Measurements from ENCODE around the gene ACACB.
A peak's percentile ranks its signal among the peaks of the same experiment; 100 is the strongest.

Gene ACACB

DNA sequence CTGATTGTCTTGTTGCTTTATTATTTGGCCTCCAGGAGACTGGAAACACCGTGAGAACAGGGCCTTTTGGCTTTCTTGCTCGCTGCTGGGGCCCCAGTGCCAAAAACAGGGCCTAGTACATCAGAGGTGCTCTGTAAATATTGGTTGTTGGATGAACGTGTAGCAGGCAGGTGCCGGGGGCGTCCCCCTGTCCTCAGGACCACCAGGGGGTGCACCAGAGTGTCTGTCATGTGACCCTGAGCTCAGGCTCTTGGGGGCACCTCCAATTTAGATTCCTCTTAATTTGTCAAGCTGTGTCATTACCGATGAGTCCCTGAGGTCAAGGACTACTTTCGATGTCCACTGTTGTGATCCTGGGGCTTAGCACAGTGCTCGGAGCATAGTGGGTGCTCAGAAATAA, 87.1 kb downstream of the ACACB start:
- H2AFZ ChIP-seq (ENCODE audit: low read depth, low read length) = no peak overlapping the region
- H3K79me2 ChIP-seq (ENCODE audit: insufficient read depth, low read length) = no peaks in the 10 kb centered on the region
- no peak overlapping the region for H3K4me2 ChIP-seq (ENCODE audit: insufficient read depth, low read length)
- TF ChIP-seq, protein P1, sequence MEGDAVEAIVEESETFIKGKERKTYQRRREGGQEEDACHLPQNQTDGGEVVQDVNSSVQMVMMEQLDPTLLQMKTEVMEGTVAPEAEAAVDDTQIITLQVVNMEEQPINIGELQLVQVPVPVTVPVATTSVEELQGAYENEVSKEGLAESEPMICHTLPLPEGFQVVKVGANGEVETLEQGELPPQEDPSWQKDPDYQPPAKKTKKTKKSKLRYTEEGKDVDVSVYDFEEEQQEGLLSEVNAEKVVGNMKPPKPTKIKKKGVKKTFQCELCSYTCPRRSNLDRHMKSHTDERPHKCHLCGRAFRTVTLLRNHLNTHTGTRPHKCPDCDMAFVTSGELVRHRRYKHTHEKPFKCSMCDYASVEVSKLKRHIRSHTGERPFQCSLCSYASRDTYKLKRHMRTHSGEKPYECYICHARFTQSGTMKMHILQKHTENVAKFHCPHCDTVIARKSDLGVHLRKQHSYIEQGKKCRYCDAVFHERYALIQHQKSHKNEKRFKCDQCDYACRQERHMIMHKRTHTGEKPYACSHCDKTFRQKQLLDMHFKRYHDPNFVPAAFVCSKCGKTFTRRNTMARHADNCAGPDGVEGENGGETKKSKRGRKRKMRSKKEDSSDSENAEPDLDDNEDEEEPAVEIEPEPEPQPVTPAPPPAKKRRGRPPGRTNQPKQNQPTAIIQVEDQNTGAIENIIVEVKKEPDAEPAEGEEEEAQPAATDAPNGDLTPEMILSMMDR (IDR thresholded peaks at IDR 0.05; ENCODE audit: borderline replicate concordance, extremely low read depth, low read length, poor library complexity, severe bottlenecking) = peak; percentile 4
- TF ChIP-seq EZH2 (IDR thresholded peaks at IDR 0.05; ENCODE audit: borderline replicate concordance, low read depth, low read length, severe bottlenecking) = no peak
- no peaks in the 10 kb centered on the region for H4K20me1 ChIP-seq (ENCODE audit: insufficient read depth, low read length)
- no peaks in the 10 kb centered on the region for H3K9me3 ChIP-seq (ENCODE audit: insufficient read depth, low read length, severe bottlenecking)
- H3K4me3 ChIP-seq (ENCODE audit: low read depth in 1 of 2, low read length in 2 of 2) = no peak overlapping the region
- no peak overlapping the region for H3K27ac ChIP-seq (ENCODE audit: low read length)
- H3K9ac ChIP-seq (ENCODE audit: low read depth, low read length) = no peak overlapping the region
- H3K27me3 ChIP-seq (ENCODE audit: insufficient read depth, low read length, poor library complexity) = no peaks in the 10 kb centered on the region
- no peaks in the 10 kb centered on the region for H3K36me3 ChIP-seq (ENCODE audit: insufficient read depth, low read length)
- DNase-seq (no peak), ATAC-seq (ENCODE audit: insufficient read depth, low read depth) (no peak)
- no peaks in the 10 kb centered on the region for H3K4me1 ChIP-seq (ENCODE audit: insufficient read depth, low read length)

DNA sequence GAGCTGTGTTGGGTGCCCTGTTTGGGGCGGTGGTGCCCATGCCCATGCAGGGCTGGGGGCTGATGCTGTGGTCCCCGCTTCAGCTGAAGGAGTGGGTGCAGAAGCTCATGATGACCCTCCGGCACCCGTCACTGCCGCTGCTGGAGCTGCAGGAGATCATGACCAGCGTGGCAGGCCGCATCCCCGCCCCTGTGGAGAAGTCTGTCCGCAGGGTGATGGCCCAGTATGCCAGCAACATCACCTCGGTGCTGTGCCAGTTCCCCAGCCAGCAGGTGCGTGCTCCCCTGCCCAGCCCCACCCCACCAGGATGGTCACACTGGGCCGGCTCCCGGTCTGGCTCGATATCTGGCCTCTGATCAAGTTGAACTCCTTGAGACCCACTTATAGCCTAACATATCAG, 92.7 kb downstream of the ACACB start:
- TF ChIP-seq EZH2 (IDR thresholded peaks at IDR 0.05; ENCODE audit: borderline replicate concordance, low read depth, low read length, severe bottlenecking) = no peak
- TF ChIP-seq, protein P1 (IDR thresholded peaks at IDR 0.05; ENCODE audit: borderline replicate concordance, extremely low read depth, low read length, poor library complexity, severe bottlenecking) = no peak
- Histone ChIP-seq H3K36me3 (ENCODE audit: insufficient read depth, low read length) (no peaks in the 10 kb centered on the region), H3K9me3 (ENCODE audit: insufficient read depth, low read length, severe bottlenecking) (no peaks in the 10 kb centered on the region), H3K4me1 (ENCODE audit: insufficient read depth, low read length) (no peaks in the 10 kb centered on the region), H2AFZ (ENCODE audit: low read depth, low read length) (no peak overlapping the region), H3K79me2 (ENCODE audit: insufficient read depth, low read length) (no peaks in the 10 kb centered on the region), H3K4me3 (ENCODE audit: low read depth in 1 of 2, low read length in 2 of 2) (no peak overlapping the region), H3K9ac (ENCODE audit: low read depth, low read length) (no peak overlapping the region), H3K27ac (ENCODE audit: low read length) (no peak overlapping the region), H3K4me2 (ENCODE audit: insufficient read depth, low read length) (no peak overlapping the region), H3K27me3 (ENCODE audit: insufficient read depth, low read length, poor library complexity) (no peaks in the 10 kb centered on the region), H4K20me1 (ENCODE audit: insufficient read depth, low read length) (no peaks in the 10 kb centered on the region)
- DNase-seq = no peak
- ATAC-seq (ENCODE audit: insufficient read depth, low read depth) = no peak

DNA sequence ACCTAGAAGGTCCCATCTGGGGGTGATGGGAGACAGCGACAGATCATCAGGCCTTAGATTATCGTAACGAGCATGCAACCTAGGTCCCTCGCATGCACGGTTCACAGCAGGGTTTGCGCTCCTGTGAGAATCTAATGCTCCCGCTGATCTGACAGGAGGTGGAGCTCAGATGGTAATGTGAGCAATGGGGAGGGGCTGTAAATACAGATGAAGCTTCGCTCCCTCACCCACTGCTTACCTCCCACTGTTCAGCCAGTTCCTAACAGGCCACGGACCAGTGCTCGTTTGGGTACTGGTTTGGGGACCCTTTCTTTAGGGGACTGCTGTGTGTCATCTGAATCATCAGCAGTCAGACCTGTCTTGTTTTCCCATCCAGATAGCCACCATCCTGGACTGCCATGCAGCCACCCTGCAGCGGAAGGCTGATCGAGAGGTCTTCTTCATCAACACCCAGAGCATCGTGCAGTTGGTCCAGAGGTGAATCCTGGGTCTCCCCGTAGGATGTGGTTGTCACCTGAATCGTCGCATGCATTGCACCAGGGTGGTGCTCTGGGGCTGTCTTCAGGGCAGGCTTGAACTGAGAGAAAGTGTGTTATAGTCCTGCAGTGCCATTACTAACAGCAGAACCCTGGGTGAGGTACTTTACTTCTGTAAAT, 96.2 kb downstream of the ACACB start:
- H3K4me3 ChIP-seq (ENCODE audit: low read depth in 1 of 2, low read length in 2 of 2) = no peak overlapping the region
- no peak overlapping the region for H3K9ac ChIP-seq (ENCODE audit: low read depth, low read length)
- no peaks in the 10 kb centered on the region for H3K9me3 ChIP-seq (ENCODE audit: insufficient read depth, low read length, severe bottlenecking)
- H3K27me3 ChIP-seq (ENCODE audit: insufficient read depth, low read length, poor library complexity) = no peaks in the 10 kb centered on the region
- H3K4me1 ChIP-seq (ENCODE audit: insufficient read depth, low read length) = no peaks in the 10 kb centered on the region
- no peak for ATAC-seq (ENCODE audit: insufficient read depth, low read depth)
- H3K79me2 ChIP-seq (ENCODE audit: insufficient read depth, low read length) = no peaks in the 10 kb centered on the region
- DNase-seq = no peak
- no peak overlapping the region for H2AFZ ChIP-seq (ENCODE audit: low read depth, low read length)
- H3K4me2 ChIP-seq (ENCODE audit: insufficient read depth, low read length) = no peak overlapping the region
- no peaks in the 10 kb centered on the region for H4K20me1 ChIP-seq (ENCODE audit: insufficient read depth, low read length)
- no peaks in the 10 kb centered on the region for H3K36me3 ChIP-seq (ENCODE audit: insufficient read depth, low read length)
- no peak overlapping the region for H3K27ac ChIP-seq (ENCODE audit: low read length)
- TF ChIP-seq, protein P1 (IDR thresholded peaks at IDR 0.05; ENCODE audit: borderline replicate concordance, extremely low read depth, low read length, poor library complexity, severe bottlenecking) = no peak
- no peak for TF ChIP-seq EZH2 (IDR thresholded peaks at IDR 0.05; ENCODE audit: borderline replicate concordance, low read depth, low read length, severe bottlenecking)

Measured in DND-41 (cell line).